GM18520 (cell line): ENCODE results near the gene VIPR2.

Source experiments
- ATAC-seq: cut with Tn5 transposase; IDR thresholded peaks from one replicate; pipeline ENCODE4 v1.9.1; 2021; ENCODE audit not compliant: unreplicated experiment

Gene VIPR2

GRCh38 chr7:159028508-159029401 lies 115.9 kb downstream of the VIPR2 start:
- no peak for ATAC-seq

DNA sequence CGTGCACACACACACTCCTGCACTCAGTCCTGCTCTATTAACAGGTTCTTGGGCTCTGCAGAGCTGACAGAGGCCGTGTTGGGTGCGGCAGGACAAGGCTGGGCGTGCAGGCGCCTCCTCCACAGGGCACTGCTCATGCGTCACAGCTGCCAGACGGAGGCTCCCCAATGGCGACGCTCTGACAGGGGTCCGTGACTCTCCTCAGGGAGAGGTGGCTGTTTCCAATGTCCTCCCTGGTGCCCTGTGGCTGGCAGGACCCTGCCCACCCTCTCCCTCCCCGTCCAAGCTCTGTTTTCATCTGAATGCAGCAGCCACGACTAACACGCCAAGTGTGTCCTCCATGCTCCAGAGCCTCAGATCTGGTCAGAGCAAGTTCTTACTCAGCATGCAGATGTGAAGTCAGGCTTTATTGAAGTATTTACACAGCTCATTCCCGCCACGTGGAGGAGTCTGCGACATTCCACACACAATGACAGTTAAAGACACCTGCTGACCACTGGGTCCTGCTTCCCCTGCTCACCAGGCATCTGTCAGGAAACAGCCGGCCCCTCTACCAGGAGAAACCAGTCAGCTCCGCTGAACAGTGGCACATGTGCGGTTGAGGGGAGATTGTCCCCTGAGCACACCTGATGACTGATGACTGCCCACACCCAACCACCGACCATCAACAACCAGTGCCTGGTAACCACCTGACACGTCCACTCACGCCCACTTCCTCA lies 116.7 kb downstream of the VIPR2 start:
- no peak for ATAC-seq

DNA sequence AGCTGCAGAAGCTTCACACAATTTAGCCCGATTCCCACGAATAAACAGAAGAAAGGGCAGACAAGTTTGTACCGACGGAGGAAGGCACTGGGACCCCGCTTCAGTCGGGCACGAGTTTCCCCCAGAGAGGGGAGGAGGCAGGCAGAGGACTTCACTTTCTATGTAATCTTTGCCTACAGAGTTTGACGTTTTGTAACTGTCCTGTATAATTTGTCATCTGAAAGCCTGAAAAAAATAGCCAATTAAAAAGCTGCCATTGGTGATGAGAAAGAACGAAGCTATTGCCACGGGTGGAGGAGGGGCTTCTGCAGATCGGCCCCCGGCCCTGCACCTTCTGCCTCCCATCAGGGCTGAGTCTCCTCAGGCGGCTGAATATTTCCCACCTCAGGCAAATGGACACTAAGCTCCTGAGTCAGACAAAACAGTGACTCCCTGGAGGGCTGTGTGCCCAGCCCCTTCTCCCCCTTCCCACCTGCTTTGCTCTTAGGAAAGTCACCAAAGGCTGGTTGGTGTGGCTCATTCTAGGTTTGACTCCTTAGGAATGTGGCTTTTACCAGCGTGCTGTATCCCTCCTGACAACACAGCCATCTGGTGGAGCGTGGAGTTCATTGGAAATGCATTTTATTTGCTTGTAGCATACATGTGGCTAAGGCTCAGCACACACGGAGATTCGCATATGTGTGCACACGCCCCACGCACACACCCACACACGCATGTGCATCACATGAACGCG lies 117.4 kb downstream of the VIPR2 start:
- ATAC-seq: no peak

- no peak for ATAC-seq
These were observed 118.2 kb downstream of the VIPR2 start for GRCh38 chr7:159026271-159027055.

- ATAC-seq: no peak
These were observed 119.4 kb downstream of the VIPR2 start for GRCh38 chr7:159025161-159025779.

DNA sequence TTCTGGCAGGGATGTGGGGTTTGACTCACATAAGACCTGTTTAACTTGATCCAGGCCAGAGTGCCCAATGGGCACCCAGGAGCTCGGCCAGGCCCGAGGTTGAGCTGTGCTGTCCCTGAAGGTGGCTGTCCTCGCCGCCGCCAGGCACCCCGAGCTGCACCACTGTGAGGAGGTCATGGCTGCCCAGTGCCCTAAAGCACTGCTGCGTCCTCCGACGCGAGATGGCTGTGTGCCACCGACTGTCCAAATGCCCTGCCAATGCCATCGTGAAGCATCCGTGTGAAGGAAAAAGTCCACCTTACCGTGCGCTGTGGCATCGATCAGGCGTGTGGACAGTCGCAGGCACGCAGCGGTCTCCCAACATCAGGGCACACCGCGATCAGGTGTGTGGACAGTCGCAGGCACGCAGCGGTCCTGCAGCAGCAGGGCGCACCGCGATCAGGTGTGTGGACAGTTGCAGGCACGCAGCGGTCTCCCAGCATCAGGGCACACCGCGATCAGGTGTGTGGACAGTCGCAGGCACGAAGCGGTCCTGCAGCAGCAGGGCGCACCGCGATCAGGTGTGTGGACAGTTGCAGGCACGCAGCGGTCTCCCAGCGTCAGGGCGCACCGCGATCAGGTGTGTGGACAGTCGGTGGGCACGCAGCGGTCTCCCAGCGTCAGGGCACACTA lies 120.3 kb downstream of the VIPR2 start:
- ATAC-seq: no peak

DNA sequence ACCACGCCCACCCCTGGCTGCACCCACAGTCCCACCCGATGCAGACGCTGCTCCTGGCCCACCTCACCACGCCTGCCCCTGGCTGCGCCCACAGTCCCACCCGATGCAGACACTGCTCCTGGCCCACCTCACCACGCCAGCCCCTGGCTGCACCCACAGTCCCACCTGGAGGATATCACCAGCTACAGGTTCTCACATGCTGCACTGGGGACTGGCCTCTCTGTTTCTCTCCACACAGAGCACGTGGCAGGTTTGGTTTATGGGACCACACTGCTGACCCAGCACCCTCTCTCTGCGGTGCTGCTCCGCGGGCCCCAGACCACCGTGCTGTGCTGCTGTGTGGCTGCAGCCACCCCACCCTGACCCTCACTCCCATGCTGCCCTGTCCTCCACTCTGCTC lies 120.9 kb downstream of the VIPR2 start:
- no peak for ATAC-seq

GRCh38 chr7:159023206-159023605 lies 121.5 kb downstream of the VIPR2 start:
- ATAC-seq: no peak

DNA sequence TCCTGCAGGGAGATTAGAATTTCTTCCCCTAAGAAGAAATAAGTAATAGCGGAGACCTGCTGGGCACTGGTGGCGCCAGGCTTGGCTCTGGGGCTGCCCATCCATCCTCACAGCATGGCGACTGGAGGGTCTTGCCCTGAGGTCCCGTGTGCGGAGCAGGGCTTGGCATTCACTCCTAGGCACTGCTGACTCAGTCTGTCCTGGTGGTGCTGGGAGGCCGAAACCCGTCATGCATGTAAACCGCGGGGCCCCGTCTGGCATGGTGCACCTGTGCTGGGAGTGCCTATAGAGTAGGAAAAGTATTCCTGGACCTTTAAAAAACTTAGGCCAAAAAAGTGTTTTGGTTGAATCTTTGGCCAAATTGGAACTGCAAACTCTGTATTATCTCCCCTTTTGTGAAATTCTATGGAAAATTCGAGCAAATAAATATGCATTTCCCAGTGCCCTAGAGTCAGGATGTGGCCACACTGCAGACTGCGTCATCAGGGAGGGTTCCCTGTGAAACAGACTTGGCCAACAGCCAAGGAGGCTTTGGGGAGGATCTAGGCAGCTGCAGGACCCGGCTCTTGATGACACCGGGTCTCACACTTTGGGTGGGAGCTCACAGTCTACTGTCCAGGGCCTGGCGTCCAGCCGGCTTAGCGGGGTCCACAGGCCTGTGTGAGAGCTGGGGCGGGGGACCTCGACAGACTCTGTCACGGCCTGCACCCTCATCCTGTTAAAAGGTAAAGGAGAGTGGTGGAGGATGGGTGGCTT lies 122.3 kb downstream of the VIPR2 start:
- no peak for ATAC-seq

- no peak for ATAC-seq
These were observed 123.7 kb downstream of the VIPR2 start for GRCh38 chr7:159020987-159021386.

DNA sequence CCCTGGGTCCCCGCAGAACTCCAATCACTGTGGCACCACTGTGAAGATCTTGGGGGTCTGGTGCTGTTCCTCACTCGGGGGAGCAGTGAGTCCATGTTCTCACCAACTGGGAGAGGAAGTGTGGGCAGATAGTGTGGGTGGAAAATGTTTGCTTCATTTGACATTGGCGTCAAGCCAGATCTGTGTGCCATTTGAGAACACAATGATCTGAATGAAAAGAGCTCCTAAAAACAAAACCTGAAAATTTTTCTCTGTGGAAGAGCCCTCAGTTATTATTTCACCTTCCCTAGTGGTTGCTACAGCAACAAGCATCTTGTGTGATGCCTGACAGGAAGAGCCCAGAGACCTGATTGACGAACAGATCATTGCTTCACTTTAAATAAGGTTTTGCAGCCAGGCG lies 125.6 kb downstream of the VIPR2 start:
- no peak for ATAC-seq

DNA sequence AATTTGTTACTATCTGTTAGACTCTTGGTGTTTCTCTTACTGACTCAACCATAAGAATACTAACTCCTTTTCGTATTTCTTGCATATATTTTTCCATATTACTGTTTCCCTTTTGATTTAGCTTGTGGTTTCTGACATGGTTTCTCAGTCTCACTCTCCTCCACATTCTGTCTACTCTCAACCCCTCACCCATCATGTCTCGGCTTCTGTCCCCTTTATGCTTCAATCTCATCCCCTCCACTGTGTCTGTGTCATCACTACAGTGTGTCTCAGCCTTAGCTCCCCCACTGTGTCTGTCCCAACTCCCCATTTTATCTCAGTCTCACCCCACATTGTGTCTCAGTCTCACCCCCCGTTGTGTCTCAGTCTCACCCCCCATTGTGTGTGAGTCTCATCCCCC lies 126.9 kb downstream of the VIPR2 start:
- ATAC-seq: no peak

GRCh38 chr7:159017210-159017609 lies 127.5 kb downstream of the VIPR2 start:
- ATAC-seq: no peak

- no peak for ATAC-seq
These were observed 128.1 kb downstream of the VIPR2 start for GRCh38 chr7:159016591-159016990.

DNA sequence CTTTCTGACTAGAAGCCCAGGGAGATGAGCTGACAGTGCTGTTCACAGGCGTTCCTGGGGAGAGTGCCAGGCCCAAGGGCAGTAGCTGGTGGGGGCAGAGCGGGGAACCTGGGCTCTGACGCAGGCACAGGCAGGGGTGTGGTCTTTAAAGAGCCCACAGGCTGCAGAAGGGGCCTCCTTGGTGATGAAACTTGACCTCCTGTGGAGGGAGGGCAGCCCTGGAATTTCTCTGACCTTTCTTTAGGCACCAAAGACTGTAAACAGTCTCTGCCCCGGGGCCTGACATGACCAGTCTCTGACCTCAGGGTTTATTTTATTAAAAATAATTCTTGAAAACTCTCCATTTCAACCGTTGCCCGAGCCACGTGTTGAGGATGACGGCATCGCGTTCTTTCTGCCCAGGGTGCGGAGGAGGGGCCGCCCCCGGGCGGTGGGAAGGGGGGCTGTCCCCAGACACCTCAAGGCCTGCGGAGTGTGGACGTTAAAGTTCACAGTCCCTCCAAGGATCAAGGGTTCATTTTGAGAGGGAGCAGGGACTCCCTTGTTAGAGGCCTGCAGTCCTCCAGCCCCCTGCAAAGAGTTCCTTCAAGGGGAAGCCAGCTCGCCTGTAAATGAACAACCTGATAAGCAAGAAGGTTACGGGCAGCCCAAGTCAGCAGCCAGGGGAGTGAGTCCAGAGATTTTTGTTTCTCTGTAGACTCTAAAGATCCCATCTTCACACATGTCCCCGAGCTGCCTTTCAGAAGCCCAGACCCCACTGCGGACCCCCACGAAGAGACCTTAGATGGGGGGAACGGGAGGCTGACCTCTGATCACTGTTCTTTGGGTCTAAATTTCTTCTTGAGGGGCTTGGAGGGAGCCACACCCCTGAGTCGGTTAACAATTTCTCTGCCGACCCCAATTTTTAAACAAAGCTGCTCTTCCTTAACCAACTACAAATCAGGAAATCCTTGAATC lies 128.9 kb downstream of the VIPR2 start:
- ATAC-seq: no peak

DNA sequence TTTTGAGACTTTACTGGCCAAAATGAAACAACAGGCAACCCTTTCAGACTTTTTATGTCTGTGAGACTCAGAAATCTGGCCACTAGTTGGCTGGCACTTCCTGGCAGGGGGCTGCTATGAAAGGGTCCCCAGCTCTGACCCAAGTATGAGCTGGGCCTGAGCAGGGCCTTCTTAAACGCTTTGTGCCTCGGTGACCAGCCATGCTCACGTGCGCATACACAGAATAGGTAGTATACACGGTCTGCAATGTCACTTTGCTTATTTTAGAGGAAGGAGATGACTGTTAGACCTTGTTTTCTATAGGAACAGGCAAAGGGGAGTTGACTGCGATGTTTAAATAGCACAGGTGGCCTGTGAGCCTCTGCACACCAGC lies 129.6 kb downstream of the VIPR2 start:
- no peak for ATAC-seq

- ATAC-seq: no peak
These were observed 130.2 kb downstream of the VIPR2 start for GRCh38 chr7:159014297-159015062.
